CD4-positive, alpha-beta T cell (primary cell): ENCODE measurements around the gene NUBPL. TPM values are rescaled to one million over a fixed set of nuclear protein-coding genes. Genes with fewer than 3 reads are reported as not detected.

Source experiments
- ATAC-seq: fragments of 200-7000 bp; cut with Tn5 transposase; one replicate; pipeline ENCODE4 v1.10.0; 2022; ENCODE audit warnings: mild to moderate bottlenecking; ENCODE audit not compliant: poor library complexity
- CTCF ChIA-PET: fragments of 350-600 bp; sonication (Branson Sonifier 250); formaldehyde crosslinking; loops from one replicate; lab custom pipeline; 2021; ENCODE audit warnings: antibody characterized with exemption, inconsistent platforms; lab: Charles Lee
- POLR2A ChIA-PET: fragments of 350-600 bp; sonication (Branson Sonifier 250); formaldehyde crosslinking; loops from one replicate; lab custom pipeline; 2021; ENCODE audit warnings: antibody characterized with exemption, inconsistent platforms; lab: Charles Lee
- DNase-seq, 14 experiments: peaks; one replicate each; pipeline ENCODE4 v3.0.0-alpha.2; 2013 to 2020; ENCODE audit warnings: mixed read lengths in 2 of 14
- H3K27ac ChIP-seq, 2 donors: one replicate each; pipeline versions ENCODE4 v1.5.1 to v1.7.0; 2013; ENCODE audit warnings: low read length in 2 of 2, low read depth in 1 of 2, mild to moderate bottlenecking in 1 of 2
- H3K27me3 ChIP-seq, 2 experiments: 1 replicate in 1 of 2; 2 replicates in 1 of 2; pipeline versions ENCODE4 v1.6.1 to v1.7.0; 2013; ENCODE audit warnings: low read length in 2 of 2, control low read depth in 1 of 2, mild to moderate bottlenecking in 1 of 2, moderate library complexity in 1 of 2; ENCODE audit not compliant: insufficient read depth in 2 of 2, control insufficient read depth in 1 of 2
- H3K36me3 ChIP-seq: one replicate; pipeline ENCODE4 v1.6.1; 2013; ENCODE audit warnings: low read length, control low read depth; ENCODE audit not compliant: insufficient read depth
- H3K4me1 ChIP-seq: one replicate; pipeline ENCODE4 v1.6.1; 2013; ENCODE audit warnings: low read length, control low read depth; ENCODE audit not compliant: insufficient read depth
- H3K4me3 ChIP-seq: one replicate; pipeline ENCODE4 v1.5.1; 2013; ENCODE audit warnings: mild to moderate bottlenecking, low read length, moderate library complexity
- H3K9me3 ChIP-seq, 2 experiments: 1 replicate in 1 of 2; 2 replicates in 1 of 2; pipeline versions ENCODE4 v1.6.1 to v1.7.0; 2013; ENCODE audit warnings: low read length in 2 of 2, mild to moderate bottlenecking in 2 of 2, control low read depth in 1 of 2, moderate library complexity in 1 of 2; ENCODE audit not compliant: control insufficient read depth in 1 of 2, insufficient read depth in 1 of 2
- H3K27ac Mint-ChIP-seq: one replicate; pipeline ENCODE4 v1.8.0; 2020; ENCODE audit warnings: mixed read lengths
- H3K27me3 Mint-ChIP-seq: one replicate; pipeline ENCODE4 v1.8.0; 2021; ENCODE audit warnings: mixed read lengths
- H3K36me3 Mint-ChIP-seq: one replicate; pipeline ENCODE4 v1.8.0; 2021; ENCODE audit warnings: low read depth, mixed read lengths
- H3K4me1 Mint-ChIP-seq: one replicate; pipeline ENCODE4 v1.8.0; 2021; ENCODE audit warnings: low read depth, mixed read lengths
- H3K4me3 Mint-ChIP-seq: one replicate; pipeline ENCODE4 v1.8.0; 2020; ENCODE audit warnings: mild to moderate bottlenecking, mixed read lengths
- H3K9me3 Mint-ChIP-seq: one replicate; pipeline ENCODE4 v1.8.0; 2020; ENCODE audit warnings: mixed read lengths
- intact Hi-C, 2 experiments: fragments of 100-400 bp; cut with DNase I in 1 of 2; cut with micrococcal nuclease in 1 of 2; formaldehyde crosslinking; loops; one replicate each; pipeline versions ENCODE4 v1.15.1 to v1.9.0; 2023 to 2025; cut with DNase I, micrococcal nuclease
- total RNA-seq, 174 experiments: library from RNA in 2 of 174; stranded (reverse) in 2 of 174; gene quantifications; one replicate each; pipeline ENCODE4 v1.2.3 and lab custom pipeline; 2021 to 2026
- TF ChIP-seq, protein P1 (sequence below): fragments of 200-600 bp; IDR thresholded peaks from one replicate; pipeline ENCODE4 v1.8.0; 2022; ENCODE audit warnings: antibody characterized with exemption, mild to moderate bottlenecking

Gene NUBPL
- total RNA-seq, 2 experiments from 2014 or later = 7.2 to 8.2 TPM

DNA sequence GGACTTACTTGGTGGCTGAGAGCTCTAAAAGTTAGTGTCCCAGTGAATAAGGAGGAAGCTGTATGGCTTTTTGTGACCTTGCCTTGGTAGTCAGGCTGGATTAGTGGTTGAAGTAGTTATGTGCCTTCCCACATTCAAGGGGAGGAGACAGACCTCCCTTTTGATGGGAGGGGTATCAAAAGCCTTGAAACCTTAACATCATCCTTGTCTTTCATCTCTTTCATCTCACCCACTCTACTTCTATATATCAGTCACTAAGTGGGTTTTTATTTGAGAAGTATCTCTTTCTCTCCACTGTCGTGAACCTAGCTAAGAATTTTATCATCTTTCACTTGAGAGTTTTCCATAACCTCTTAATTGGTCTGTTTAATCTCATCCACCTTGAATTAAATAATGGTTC lies 15.7 kb downstream of the NUBPL start:
- no peak for ATAC-seq
- H3K27me3 ChIP-seq = no peaks in the 10 kb centered on the region
- TF ChIP-seq, protein P1, sequence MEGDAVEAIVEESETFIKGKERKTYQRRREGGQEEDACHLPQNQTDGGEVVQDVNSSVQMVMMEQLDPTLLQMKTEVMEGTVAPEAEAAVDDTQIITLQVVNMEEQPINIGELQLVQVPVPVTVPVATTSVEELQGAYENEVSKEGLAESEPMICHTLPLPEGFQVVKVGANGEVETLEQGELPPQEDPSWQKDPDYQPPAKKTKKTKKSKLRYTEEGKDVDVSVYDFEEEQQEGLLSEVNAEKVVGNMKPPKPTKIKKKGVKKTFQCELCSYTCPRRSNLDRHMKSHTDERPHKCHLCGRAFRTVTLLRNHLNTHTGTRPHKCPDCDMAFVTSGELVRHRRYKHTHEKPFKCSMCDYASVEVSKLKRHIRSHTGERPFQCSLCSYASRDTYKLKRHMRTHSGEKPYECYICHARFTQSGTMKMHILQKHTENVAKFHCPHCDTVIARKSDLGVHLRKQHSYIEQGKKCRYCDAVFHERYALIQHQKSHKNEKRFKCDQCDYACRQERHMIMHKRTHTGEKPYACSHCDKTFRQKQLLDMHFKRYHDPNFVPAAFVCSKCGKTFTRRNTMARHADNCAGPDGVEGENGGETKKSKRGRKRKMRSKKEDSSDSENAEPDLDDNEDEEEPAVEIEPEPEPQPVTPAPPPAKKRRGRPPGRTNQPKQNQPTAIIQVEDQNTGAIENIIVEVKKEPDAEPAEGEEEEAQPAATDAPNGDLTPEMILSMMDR = no peak
- Mint-ChIP-seq H3K27ac (no peak overlapping the region), H3K4me1 (peaks cover 8% of the 10 kb centered on the region), H3K27me3 (no peaks in the 10 kb centered on the region), H3K4me3 (no peak overlapping the region), H3K9me3 (no peaks in the 10 kb centered on the region), H3K36me3 (peaks cover 48% of the 10 kb centered on the region)
- no peak overlapping the region for H3K27ac ChIP-seq
- no peaks in the 10 kb centered on the region for H3K4me1 ChIP-seq
- H3K4me3 ChIP-seq = no peak overlapping the region
- POLR2A ChIA-PET = no interaction called here
- intact Hi-C loops = no loop called here
- no peak for DNase-seq
- H3K36me3 ChIP-seq = peaks cover 7% of the 10 kb centered on the region
- no peaks in the 10 kb centered on the region for H3K9me3 ChIP-seq
- CTCF ChIA-PET = no interaction called here

DNA sequence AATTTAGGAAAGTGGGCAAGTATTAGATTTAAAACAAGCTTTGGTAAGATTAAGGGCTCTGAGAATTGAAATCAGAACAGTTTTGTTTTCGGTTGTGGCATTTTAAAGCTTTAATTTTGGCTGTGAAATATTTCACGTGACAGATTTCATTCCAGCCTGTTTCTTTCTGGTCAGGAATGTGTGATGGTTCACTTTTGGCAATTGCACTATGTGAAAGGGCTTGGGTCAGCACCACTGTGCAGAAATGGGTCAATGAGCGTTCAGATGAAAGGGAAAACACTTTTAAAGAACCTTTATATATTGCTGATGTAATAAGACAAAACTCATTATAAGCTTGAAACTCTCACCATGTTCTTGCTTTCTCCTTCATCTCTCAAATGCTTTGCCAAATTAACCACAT lies 17.1 kb downstream of the NUBPL start:
- ATAC-seq (no peak), DNase-seq (no peak)
- no peaks in the 10 kb centered on the region for H3K27me3 Mint-ChIP-seq
- no peaks in the 10 kb centered on the region for H3K4me1 ChIP-seq
- TF ChIP-seq, protein P1 = no peak
- intact Hi-C loops = no loop called here
- peaks cover 38% of the 10 kb centered on the region for H3K36me3 Mint-ChIP-seq
- no peaks in the 10 kb centered on the region for H3K9me3 ChIP-seq
- H3K36me3 ChIP-seq = peaks cover 7% of the 10 kb centered on the region
- POLR2A ChIA-PET = no interaction called here
- H3K4me3 Mint-ChIP-seq = no peak overlapping the region
- no peak overlapping the region for H3K27ac ChIP-seq
- no peak overlapping the region for H3K4me3 ChIP-seq
- CTCF ChIA-PET = no interaction called here
- H3K27me3 ChIP-seq = no peaks in the 10 kb centered on the region
- no peak overlapping the region for H3K27ac Mint-ChIP-seq
- H3K4me1 Mint-ChIP-seq = peaks cover 8% of the 10 kb centered on the region
- H3K9me3 Mint-ChIP-seq = no peaks in the 10 kb centered on the region

DNA sequence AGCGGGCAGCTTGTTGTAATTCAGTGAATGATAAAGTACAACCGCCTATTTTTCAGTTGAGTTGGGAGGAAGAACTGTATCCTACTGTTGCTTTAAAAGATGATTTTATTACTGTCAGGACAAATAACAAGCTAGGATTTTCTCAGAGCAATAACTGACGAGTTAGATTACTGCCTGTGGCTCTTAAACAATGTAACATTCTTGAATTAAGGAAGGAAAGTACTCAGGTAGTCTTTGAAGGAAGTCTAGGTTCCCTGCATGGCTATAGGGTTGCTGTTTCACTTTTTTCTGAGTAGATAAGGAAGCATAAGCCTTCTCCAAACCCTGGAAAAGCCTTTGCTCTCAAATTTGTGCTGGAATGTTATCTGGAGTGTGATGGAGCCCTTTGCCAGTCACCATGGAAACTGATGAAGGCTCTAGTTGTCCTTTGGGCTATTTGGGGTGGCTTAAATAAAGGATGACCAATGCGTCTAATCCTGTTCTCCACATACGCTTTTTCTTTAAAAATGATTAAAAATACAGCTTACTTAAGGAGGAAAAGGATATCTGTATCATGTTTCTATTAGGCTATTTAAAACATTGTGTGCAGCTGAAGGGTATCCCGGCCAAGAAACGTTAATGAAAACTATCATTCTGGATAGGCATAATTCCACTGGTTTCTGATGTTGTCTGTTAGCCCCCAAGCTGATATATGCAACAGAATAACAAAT lies 17.7 kb downstream of the NUBPL start:
- H3K9me3 ChIP-seq = no peaks in the 10 kb centered on the region
- ATAC-seq = no peak
- intact Hi-C loops = no loop called here
- Mint-ChIP-seq H3K27ac (no peak overlapping the region), H3K9me3 (no peaks in the 10 kb centered on the region), H3K4me1 (peaks cover 8% of the 10 kb centered on the region), H3K4me3 (no peak overlapping the region), H3K27me3 (no peaks in the 10 kb centered on the region), H3K36me3 (peaks cover 36% of the 10 kb centered on the region)
- no peak overlapping the region for H3K27ac ChIP-seq
- H3K36me3 ChIP-seq = peaks cover 7% of the 10 kb centered on the region
- DNase-seq = no peak
- H3K4me1 ChIP-seq = no peaks in the 10 kb centered on the region
- ChIA-PET POLR2A (no interaction called here), CTCF (no interaction called here)
- H3K27me3 ChIP-seq = no peaks in the 10 kb centered on the region
- TF ChIP-seq, protein P1 = no peak
- no peak overlapping the region for H3K4me3 ChIP-seq
